CD14-positive monocyte (primary cell): ENCODE measurements around the gene NPIPA7. TPM values are rescaled to one million over a fixed set of nuclear protein-coding genes. Genes with fewer than 3 reads are reported as not detected.
"Not testable (repeated sequence)": the region's sequence is repeated elsewhere in the genome, so short reads cannot be mapped to it uniquely, and the experiment has no call there.

ENCODE experiments used
- DNase-seq, 3 donors: peaks; one replicate each; pipeline ENCODE4 v3.0.0-alpha.2; 2011 to 2022
- H2AFZ ChIP-seq: 2 replicates; pipeline ENCODE4 v1.6.0; 2012; ENCODE audit warnings: mild to moderate bottlenecking, low read depth, low read length, inconsistent platforms; ENCODE audit not compliant: insufficient read depth, poor library complexity, severe bottlenecking
- H3K27ac ChIP-seq, 2 donors: 1 replicate in 1 of 2; 2 replicates in 1 of 2; pipeline ENCODE4 v1.5.1; 2012 to 2013; ENCODE audit warnings: low read length in 2 of 2, control low read depth in 1 of 2, inconsistent platforms in 1 of 2, low read depth in 1 of 2, mild to moderate bottlenecking in 1 of 2
- H3K27me3 ChIP-seq, 2 donors: one replicate each; pipeline versions ENCODE4 v1.6.0 to v1.6.1; 2011 to 2013; ENCODE audit warnings: low read length in 2 of 2; ENCODE audit not compliant: control insufficient read depth in 2 of 2, insufficient read depth in 2 of 2
- H3K36me3 ChIP-seq, 2 donors: replicated peaks in 1 of 2; 1 replicate in 1 of 2; 2 replicates in 1 of 2; pipeline versions ENCODE4 v1.5.1 to v1.6.1; 2012 to 2013; ENCODE audit warnings: low read length in 2 of 2, control low read depth in 1 of 2, inconsistent platforms in 1 of 2, mild to moderate bottlenecking in 1 of 2; ENCODE audit not compliant: insufficient read depth in 2 of 2, control insufficient read depth in 1 of 2
- H3K4me1 ChIP-seq, 2 donors: 1 replicate in 1 of 2; 2 replicates in 1 of 2; pipeline versions ENCODE4 v1.5.1 to v1.6.1; 2012 to 2013; ENCODE audit warnings: low read length in 2 of 2, control low read depth in 1 of 2, inconsistent platforms in 1 of 2, mild to moderate bottlenecking in 1 of 2, moderate library complexity in 1 of 2; ENCODE audit not compliant: insufficient read depth in 2 of 2, control insufficient read depth in 1 of 2
- H3K4me2 ChIP-seq: replicated peaks from 2 replicates; pipeline ENCODE3; 2012; ENCODE audit warnings: low read length, moderate library complexity, mild to moderate bottlenecking; ENCODE audit not compliant: poor library complexity, severe bottlenecking; ENCODE audit errors: extremely low read depth
- H3K4me3 ChIP-seq, 3 experiments: fragments of 200-600 bp in 1 of 3; sonication (generic) in 1 of 3; replicated peaks in 1 of 3; 1 replicate in 2 of 3; 2 replicates in 1 of 3; pipeline ENCODE4 v1.5.1; 2011 to 2013; ENCODE audit warnings: low read length in 3 of 3, mild to moderate bottlenecking in 3 of 3, control low read depth in 2 of 3, low read depth in 2 of 3, inconsistent platforms in 1 of 3, moderate library complexity in 1 of 3
- H3K79me2 ChIP-seq: 2 replicates; pipeline ENCODE4 v1.6.0; 2012; ENCODE audit warnings: mild to moderate bottlenecking, control low read depth, inconsistent platforms, low read length, moderate library complexity; ENCODE audit not compliant: insufficient read depth
- H3K9ac ChIP-seq: 2 replicates; pipeline ENCODE4 v1.6.0; 2017; ENCODE audit warnings: low read length, mild to moderate bottlenecking; ENCODE audit not compliant: insufficient read depth, poor library complexity, severe bottlenecking
- H3K9me3 ChIP-seq, 2 donors: replicated peaks in 1 of 2; 1 replicate in 1 of 2; 2 replicates in 1 of 2; pipeline versions ENCODE4 v1.5.1 to v1.6.1; 2012 to 2013; ENCODE audit warnings: low read length in 2 of 2, control low read depth in 1 of 2; ENCODE audit not compliant: control insufficient read depth in 1 of 2, insufficient read depth in 1 of 2
- H4K20me1 ChIP-seq: 2 replicates; pipeline ENCODE4 v1.6.0; 2012; ENCODE audit warnings: mild to moderate bottlenecking, low read length, control low read depth, moderate library complexity; ENCODE audit not compliant: insufficient read depth
- H3K27ac Mint-ChIP-seq, 7 donors: one replicate each; pipeline ENCODE4 v1.8.0; 2020; ENCODE audit warnings: mild to moderate bottlenecking in 7 of 7, mixed read lengths in 7 of 7, moderate library complexity in 6 of 7, inconsistent platforms in 2 of 7
- H3K27me3 Mint-ChIP-seq, 3 donors: one replicate each; pipeline ENCODE4 v1.8.0; 2021 to 2022; ENCODE audit warnings: low read depth in 3 of 3, mild to moderate bottlenecking in 3 of 3, mixed read lengths in 3 of 3, moderate library complexity in 3 of 3, inconsistent platforms in 1 of 3
- H3K36me3 Mint-ChIP-seq, 2 donors: one replicate each; pipeline ENCODE4 v1.8.0; 2020; ENCODE audit warnings: mixed read lengths in 2 of 2, inconsistent platforms in 1 of 2, mild to moderate bottlenecking in 1 of 2
- H3K4me1 Mint-ChIP-seq: one replicate; pipeline ENCODE4 v1.8.0; 2020; ENCODE audit warnings: mild to moderate bottlenecking, mixed read lengths
- H3K4me3 Mint-ChIP-seq, 2 donors: one replicate each; pipeline ENCODE4 v1.8.0; 2020; ENCODE audit warnings: mild to moderate bottlenecking in 2 of 2, mixed read lengths in 2 of 2, moderate library complexity in 1 of 2
- H3K9me3 Mint-ChIP-seq, 7 donors: one replicate each; pipeline ENCODE4 v1.8.0; 2020 to 2022; ENCODE audit warnings: mixed read lengths in 7 of 7, mild to moderate bottlenecking in 6 of 7, moderate library complexity in 6 of 7, inconsistent platforms in 2 of 7
- WGBS: methylation state at CpG from one replicate; pipeline ENCODE4 v1.1.5; 2013; ENCODE audit warnings: missing lambda C conversion rate; ENCODE audit not compliant: insufficient coverage; 5-methylcytosine and 5-hydroxymethylcytosine counted together
- intact Hi-C, 2 donors: fragments of 100-400 bp; cut with micrococcal nuclease; formaldehyde crosslinking; loops; one replicate each; pipeline versions ENCODE4 v1.15.0 to v1.15.1; 2023
- polyA minus RNA-seq: library from RNA; depleted of rRNA, polyadenylated mRNA; stranded (reverse); fragments of >200 nt; gene quantifications from 2 replicates; pipeline ENCODE4 v1.2.3, GENCODE V29; 2012
- polyA plus RNA-seq, 3 donors: library from polyadenylated mRNA; depleted of rRNA in 1 of 3; unstranded in 2 of 3; stranded (reverse) in 1 of 3; fragments of 300-500 nt in 2 of 3; fragments of >200 nt in 1 of 3; fragmentation: Illumina TruSeq in 2 of 3; gene quantifications; 1 replicate in 2 of 3; 2 replicates in 1 of 3; pipeline ENCODE4 v1.2.3, GENCODE V29; 2012 to 2021
- total RNA-seq, 12 experiments: library from RNA in 1 of 12; stranded (reverse) in 1 of 12; fragments of 120-200 nt in 1 of 12; gene quantifications; one replicate each; pipeline ENCODE4 v1.2.4 and lab custom pipeline; 2013 to 2026; ENCODE audit warnings: mixed read lengths in 6 of 12, inconsistent platforms in 1 of 12

Gene NPIPA7
- 2.4 TPM for total RNA-seq (2013)
- polyA plus RNA-seq (10 to 100 TPM in 1 of 3 donors, not detected in 2; 17.7 TPM), polyA minus RNA-seq (0.64 and 0.69 TPM in 2 replicates), total RNA-seq (lab: John Stamatoyannopoulos, UW) (0 to 0.03 (median 0) reads per million in 11 experiments)

DNA sequence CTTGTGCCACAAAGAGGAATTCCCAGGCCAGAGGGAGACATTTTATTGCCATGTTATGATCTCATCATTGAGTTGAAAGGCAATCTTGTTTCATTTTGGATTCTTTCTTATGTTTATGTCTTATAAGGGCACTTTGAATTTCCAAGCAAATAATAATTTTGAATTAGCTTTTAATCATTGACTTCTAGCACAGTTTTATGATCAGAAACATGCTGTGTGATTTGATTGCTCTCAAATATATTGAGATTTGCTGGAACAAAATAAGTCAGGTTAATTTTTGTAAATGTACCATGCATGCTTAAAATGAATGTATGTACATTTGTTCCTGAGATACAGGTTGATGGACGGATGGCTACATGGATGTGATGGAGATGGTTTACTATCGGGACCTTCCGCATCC is at the start of gene NPIPA7:
Gene NPIPA7, plus strand, starts transcription at position 301 of the 400 bp plus-strand sequence. CDS start 105 bp downstream, outside the sequence.
- H3K9me3 Mint-ChIP-seq, H3K27ac Mint-ChIP-seq, H3K4me3 Mint-ChIP-seq, H3K27me3 ChIP-seq, H3K27ac ChIP-seq, H3K4me1 Mint-ChIP-seq, H4K20me1 ChIP-seq, H3K36me3 ChIP-seq, H3K9me3 ChIP-seq, H3K79me2 ChIP-seq, H3K36me3 Mint-ChIP-seq, DNase-seq, H2AFZ ChIP-seq, H3K27me3 Mint-ChIP-seq, H3K9ac ChIP-seq, H3K4me2 ChIP-seq, intact Hi-C loops, H3K4me1 ChIP-seq, H3K4me3 ChIP-seq: not testable (repeated sequence)
- WGBS: no CpG with 5 or more reads among the region's 3 CpGs

- H3K27ac ChIP-seq, DNase-seq, H3K4me2 ChIP-seq, H3K4me1 Mint-ChIP-seq, H3K36me3 ChIP-seq, intact Hi-C loops, H3K4me1 ChIP-seq, H3K79me2 ChIP-seq, H3K36me3 Mint-ChIP-seq, H2AFZ ChIP-seq, H4K20me1 ChIP-seq, H3K27me3 ChIP-seq, H3K4me3 Mint-ChIP-seq, H3K9ac ChIP-seq, H3K27me3 Mint-ChIP-seq, H3K4me3 ChIP-seq, H3K27ac Mint-ChIP-seq, H3K9me3 ChIP-seq, H3K9me3 Mint-ChIP-seq: not testable (repeated sequence)
- no CpG with 5 or more reads among the region's 23 CpGs for WGBS
Measured at GRCh38 chr16:16331466-16331865, 47.5 kb upstream of the NPIPA7 start.

GRCh38 chr16:16357556-16357955 is 21.4 kb upstream of the NPIPA7 start:
- H3K4me1 ChIP-seq, H3K27me3 Mint-ChIP-seq, H4K20me1 ChIP-seq, H3K27me3 ChIP-seq, H3K27ac Mint-ChIP-seq, H3K27ac ChIP-seq, H3K4me1 Mint-ChIP-seq, H3K9me3 ChIP-seq, H3K4me3 ChIP-seq, H3K36me3 Mint-ChIP-seq, H3K4me2 ChIP-seq, H3K4me3 Mint-ChIP-seq, H3K36me3 ChIP-seq, DNase-seq, H3K9me3 Mint-ChIP-seq, intact Hi-C loops, H3K79me2 ChIP-seq, H3K9ac ChIP-seq, H2AFZ ChIP-seq: not testable (repeated sequence)
- 85% methylated on average over 9 of the region's 30 CpGs for WGBS

GRCh38 chr16:16358539-16359240 is 20.2 kb upstream of the NPIPA7 start:
- no CpG with 5 or more reads among the region's 40 CpGs for WGBS
- H3K36me3 ChIP-seq, H3K4me3 ChIP-seq, H3K9me3 Mint-ChIP-seq, H3K9ac ChIP-seq, intact Hi-C loops, H3K27ac ChIP-seq, H3K4me1 Mint-ChIP-seq, H3K27ac Mint-ChIP-seq, H3K9me3 ChIP-seq, H3K27me3 ChIP-seq, H3K27me3 Mint-ChIP-seq, H3K36me3 Mint-ChIP-seq, H2AFZ ChIP-seq, H3K79me2 ChIP-seq, H3K4me1 ChIP-seq, H3K4me2 ChIP-seq, H3K4me3 Mint-ChIP-seq, H4K20me1 ChIP-seq, DNase-seq: not testable (repeated sequence)
